ENCODE data around the gene SMARCE1.

The SMARCE1 gene

DNA sequence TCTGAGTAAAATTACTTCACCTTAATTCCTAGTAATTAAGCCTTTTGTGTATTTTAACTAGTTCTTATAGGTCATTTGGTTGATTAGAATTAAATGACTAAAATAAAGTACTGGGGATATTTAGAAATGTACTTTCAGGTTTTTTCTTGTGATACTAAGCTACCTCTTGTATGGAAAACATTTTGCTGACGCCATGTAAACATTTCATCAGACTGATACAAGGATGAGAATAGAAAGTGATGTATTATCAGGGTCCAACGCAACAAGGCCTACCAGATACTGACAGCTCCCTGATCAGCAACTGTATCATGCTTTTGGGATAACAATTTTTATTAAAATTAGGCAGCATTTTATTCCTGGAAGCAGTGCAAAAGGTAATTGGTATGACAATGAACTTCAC lies 1.7 kb downstream of the SMARCE1 start:
- H3K27ac ChIP-seq: no peak overlapping the region
- TF ChIP-seq, protein P1, sequence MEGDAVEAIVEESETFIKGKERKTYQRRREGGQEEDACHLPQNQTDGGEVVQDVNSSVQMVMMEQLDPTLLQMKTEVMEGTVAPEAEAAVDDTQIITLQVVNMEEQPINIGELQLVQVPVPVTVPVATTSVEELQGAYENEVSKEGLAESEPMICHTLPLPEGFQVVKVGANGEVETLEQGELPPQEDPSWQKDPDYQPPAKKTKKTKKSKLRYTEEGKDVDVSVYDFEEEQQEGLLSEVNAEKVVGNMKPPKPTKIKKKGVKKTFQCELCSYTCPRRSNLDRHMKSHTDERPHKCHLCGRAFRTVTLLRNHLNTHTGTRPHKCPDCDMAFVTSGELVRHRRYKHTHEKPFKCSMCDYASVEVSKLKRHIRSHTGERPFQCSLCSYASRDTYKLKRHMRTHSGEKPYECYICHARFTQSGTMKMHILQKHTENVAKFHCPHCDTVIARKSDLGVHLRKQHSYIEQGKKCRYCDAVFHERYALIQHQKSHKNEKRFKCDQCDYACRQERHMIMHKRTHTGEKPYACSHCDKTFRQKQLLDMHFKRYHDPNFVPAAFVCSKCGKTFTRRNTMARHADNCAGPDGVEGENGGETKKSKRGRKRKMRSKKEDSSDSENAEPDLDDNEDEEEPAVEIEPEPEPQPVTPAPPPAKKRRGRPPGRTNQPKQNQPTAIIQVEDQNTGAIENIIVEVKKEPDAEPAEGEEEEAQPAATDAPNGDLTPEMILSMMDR (conservative IDR thresholded peaks at IDR 0.05): no peak

DNA sequence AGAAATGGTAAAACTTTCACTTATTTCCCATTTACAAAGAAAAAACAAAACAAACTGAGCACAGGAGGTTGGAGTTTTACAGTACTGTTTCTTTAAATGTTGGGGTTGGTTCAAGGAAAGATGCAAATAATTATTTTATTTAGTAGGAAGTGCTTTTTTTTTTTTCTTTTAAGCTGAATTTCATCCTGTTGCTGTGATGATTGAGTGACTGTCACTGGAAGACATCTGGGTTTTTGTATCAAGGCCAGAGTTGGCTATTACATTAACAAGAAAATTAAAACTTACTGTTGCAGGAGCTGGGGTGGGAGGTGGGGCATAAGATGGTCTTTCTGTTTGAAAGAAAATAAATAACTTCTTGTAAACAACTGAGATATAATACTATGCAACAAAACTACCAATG lies 2.3 kb downstream of the SMARCE1 start:
- TF ChIP-seq, protein P1 (conservative IDR thresholded peaks at IDR 0.05): no peak
- H3K27ac ChIP-seq: no peak overlapping the region

DNA sequence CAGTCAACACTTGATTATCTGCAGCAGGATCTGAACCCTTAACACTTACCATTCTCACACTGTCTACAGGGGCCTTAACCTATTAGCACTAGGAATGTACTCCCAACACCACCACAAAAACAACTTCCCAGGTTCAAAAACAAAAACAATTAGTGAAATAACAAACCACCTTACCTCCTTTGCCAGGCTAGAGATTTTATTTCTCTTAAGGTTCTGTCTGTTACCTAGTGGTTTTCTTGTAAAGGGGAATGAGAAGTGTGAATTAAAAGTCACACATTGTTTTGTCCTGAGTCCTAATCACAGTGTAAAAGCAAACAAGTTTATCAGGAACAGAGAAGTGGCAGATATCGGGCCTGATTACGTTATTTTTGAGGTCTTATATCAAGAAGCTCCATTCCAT lies 9.7 kb downstream of the SMARCE1 start:
- TF ChIP-seq, protein P1 (conservative IDR thresholded peaks at IDR 0.05): no peak
- no peak overlapping the region for H3K27ac ChIP-seq

DNA sequence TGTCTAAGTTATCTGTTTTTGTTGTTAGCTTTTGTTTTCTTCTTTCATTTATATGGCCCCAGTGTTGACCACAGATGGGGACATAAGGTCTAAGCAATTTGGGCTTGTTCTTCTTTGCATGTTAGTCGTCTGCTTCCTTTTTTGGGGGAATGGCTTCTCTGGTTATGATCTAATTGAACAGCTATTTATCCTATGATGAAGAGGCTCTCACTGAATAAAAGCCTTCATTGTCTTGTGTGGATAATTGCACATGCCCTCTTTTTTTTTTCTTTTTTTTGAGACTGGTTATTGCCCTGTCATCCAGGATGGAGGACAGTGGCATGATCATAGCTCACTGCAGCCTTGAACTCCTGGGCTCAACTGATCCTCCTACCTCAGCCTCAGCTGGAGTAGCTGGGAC lies 13.7 kb downstream of the SMARCE1 start:
- TF ChIP-seq, protein P1 (conservative IDR thresholded peaks at IDR 0.05): no peak
- H3K27ac ChIP-seq: no peak overlapping the region

DNA sequence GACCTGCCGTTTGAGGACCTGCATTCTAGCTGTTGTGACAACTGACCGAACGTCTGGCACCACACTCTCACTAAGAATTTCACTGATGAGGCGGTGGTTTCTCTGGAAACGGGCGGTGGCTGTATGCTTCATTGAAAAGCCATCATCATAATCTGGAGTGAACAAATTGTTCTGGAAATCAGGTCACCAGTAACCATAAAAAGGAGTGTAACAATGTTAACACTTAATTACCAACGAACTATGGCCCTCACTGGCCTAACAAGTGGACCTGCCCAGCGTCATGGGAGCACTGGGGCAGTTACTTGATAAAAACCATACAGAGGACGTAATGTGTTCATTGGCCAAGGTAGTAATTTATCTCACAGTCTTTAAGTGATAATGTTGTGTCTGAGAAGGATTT lies 15.4 kb downstream of the SMARCE1 start:
- no peak overlapping the region for H3K27ac ChIP-seq
- TF ChIP-seq, protein P1 (conservative IDR thresholded peaks at IDR 0.05): no peak

DNA sequence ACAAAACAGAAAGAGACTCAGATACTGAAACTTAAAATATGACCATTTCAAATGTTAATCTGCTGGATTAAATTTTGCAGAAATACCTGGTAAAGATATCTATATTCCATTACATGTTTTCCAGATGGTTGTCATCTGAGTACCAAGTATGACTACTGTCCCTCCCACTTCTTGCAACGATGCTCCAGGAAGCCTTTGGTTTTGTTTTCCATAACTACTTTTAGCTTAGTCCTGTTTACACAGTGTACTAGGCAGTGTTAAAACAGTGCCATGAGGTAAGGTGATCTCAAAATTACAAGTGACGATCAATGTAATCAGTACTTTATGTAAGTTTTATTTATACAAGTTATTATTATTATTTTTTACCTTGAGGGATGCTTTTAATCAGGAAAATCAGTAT lies 17.8 kb downstream of the SMARCE1 start:
- H3K27ac ChIP-seq: no peak overlapping the region
- TF ChIP-seq, protein P1 (conservative IDR thresholded peaks at IDR 0.05): no peak

DNA sequence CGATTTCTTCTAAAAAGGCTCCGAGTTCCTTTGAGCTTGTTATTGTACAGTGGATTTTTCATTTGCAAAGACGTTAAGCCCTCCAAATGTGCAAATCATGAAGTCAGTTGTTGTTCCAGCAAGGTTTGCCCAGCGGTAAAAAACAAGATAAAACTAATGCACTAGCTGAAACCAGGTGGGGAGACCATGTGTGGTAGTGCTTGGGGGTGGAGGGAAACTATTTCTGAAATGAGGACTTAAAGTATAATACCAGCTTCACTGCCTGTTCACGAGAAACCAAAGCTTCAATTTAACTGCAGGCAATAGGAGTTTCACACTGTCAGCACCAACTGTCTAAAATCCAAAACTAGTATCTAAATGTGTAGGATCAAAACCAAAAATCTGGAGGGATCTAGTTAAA lies 22.3 kb downstream of the SMARCE1 start:
- H3K27ac ChIP-seq: no peak overlapping the region
- TF ChIP-seq, protein P1 (conservative IDR thresholded peaks at IDR 0.05): no peak
